Endometrium (tissue), 2 donors: Measurements from ENCODE around the gene RASGRP1.

ENCODE experiments used
- FAIRE-seq: peaks from 2 replicates; lab custom pipeline; 2012; peaks lifted over from hg19 to GRCh38; lab: Jason Lieb, UNC
- donor health status: control.
- donor health status: control.

RASGRP1 gene

GRCh38 chr15:38459480-38459879, 105.1 kb downstream of the RASGRP1 start:
- FAIRE-seq, result no peak

DNA sequence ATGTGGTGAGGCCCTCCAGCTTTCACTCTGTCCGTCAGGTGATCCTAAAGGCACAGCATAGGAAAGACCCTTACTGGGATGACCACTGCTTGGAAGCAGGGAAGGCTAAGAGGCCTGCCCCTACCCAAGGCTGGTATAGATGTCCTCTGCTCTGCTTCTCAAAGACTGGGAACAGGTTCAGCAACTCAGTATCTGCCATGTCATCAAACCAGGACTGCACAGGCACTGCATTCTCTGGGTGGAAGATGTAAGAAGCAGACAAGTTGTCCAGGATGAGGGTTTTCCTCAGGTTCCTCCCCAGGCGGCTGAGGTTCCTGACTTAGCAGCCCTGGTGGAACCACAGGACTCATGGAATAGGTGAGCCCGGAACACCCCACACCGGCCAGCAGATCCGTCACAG, 106.0 kb downstream of the RASGRP1 start:
- no peak for FAIRE-seq

DNA sequence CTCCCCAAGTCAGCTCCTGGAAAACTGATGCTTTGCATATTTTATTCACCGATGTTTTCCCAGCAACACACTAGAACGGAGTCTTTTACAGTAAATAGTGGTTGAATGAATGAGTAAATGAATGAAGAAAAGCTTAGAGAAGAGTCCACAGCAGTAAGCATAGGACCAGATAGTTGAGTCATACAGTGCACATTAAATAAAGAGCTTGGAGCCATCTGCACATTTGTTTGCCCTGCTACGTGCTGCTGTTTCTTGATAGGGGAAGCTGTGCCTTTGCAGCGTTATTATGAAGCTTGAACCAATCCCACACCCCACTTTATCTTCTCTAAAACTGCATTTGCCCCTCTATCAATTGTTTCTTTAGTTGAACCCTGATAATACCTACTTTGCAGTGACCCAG, 109.5 kb downstream of the RASGRP1 start:
- FAIRE-seq, result no peak

GRCh38 chr15:38454696-38455090, 109.9 kb downstream of the RASGRP1 start:
- FAIRE-seq, result no peak

DNA sequence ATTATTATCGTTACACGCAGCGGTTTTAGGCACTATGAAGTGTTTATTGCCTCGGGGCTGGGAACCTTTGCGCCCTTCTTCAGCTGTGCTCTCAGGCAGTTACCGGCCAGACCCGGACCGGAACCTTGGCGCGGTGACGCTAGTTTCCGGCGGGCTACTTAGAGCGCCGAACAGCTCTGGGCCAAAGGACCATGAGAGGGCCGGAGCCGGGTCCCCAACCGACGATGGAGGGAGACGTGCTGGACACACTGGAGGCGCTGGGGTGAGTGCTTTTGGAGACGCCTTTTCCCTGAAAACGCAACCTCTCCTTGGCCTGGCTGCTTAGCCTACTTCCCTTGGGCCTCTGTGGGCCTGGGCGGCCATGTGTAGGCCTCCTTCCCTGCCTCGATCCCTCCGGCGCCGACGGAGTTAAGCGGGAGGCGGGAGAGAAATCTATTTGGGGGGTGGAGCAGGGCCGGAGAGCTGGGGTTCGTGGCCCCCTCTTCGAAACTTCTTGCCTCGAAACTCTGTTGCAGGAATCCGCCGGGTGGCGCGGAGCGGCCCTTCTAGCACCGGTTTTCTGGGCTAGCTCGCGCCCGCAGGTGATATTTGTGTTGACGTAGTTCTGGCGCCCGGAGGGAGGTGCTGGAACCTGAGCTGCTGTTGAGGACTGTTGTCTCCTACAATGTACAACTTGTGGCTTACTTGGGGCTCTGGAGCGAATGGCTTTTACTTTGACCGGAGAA, 110.5 kb downstream of the RASGRP1 start, which contains the start of gene FAM98B:
FAM98B (plus strand) TSS at position 157 of the 725 bp plus-strand sequence; CDS start at position 192, 35 bp downstream.
- FAIRE-seq, result peak; percentile 73

- no peak for FAIRE-seq
Observed at GRCh38 chr15:38441130-38441519, 123.5 kb downstream of the RASGRP1 start.

GRCh38 chr15:38440353-38441129, 124.1 kb downstream of the RASGRP1 start:
- peak; percentile 29 for FAIRE-seq
